Endothelial cell of umbilical vein (primary cell): ENCODE data around the gene EEF1E1. TPM values are rescaled to one million over a fixed set of nuclear protein-coding genes. Genes with fewer than 3 reads are reported as not detected.

Experiments
- BruUV-seq: library from RNA; stranded (reverse); fragments of 400-500 nt; replicated peaks from 2 replicates; lab custom pipeline; 2021; lab: Mats Ljungman, UMichigan
- CTCF ChIA-PET: fragments of 300-600, 350-600 bp; sonication (Branson Sonifier 250); formaldehyde crosslinking; loops from one replicate; lab custom pipeline; 2021; ENCODE audit warnings: antibody characterized with exemption, inconsistent platforms; lab: Charles Lee
- POLR2A ChIA-PET: fragments of 300-600, 350-600 bp; sonication (Branson Sonifier 250); formaldehyde crosslinking; loops from one replicate; lab custom pipeline; 2021; ENCODE audit warnings: antibody characterized with exemption, inconsistent platforms; lab: Charles Lee
- DNase-seq: peaks from one replicate; pipeline ENCODE4 v3.0.0-alpha.2; 2011; ENCODE audit warnings: low read depth, low spot score
- FAIRE-seq: peaks from 2 replicates; lab custom pipeline; 2011; peaks lifted over from hg19 to GRCh38; lab: Jason Lieb, UNC
- H2AFZ ChIP-seq: 2 replicates; pipeline ENCODE4 v1.6.0; 2012; ENCODE audit warnings: low read depth, low read length, control low read depth, inconsistent platforms
- H3K27ac ChIP-seq: 2 replicates; pipeline ENCODE4 v1.5.1; 2011; ENCODE audit warnings: low read depth, mild to moderate bottlenecking, control low read depth, low read length, moderate library complexity; ENCODE audit not compliant: insufficient read depth
- H3K27me3 ChIP-seq, 2 experiments: 2 replicates each; pipeline versions ENCODE4 v1.6.0 to v1.6.1; 2011; ENCODE audit warnings: low read length in 2 of 2, mixed read lengths in 1 of 2; ENCODE audit not compliant: control insufficient read depth in 2 of 2, insufficient read depth in 2 of 2
- H3K36me3 ChIP-seq, 2 experiments: 2 replicates in 1 of 2; 3 replicates in 1 of 2; pipeline ENCODE4 v1.5.1; 2011; ENCODE audit warnings: low read length in 2 of 2, mild to moderate bottlenecking in 1 of 2, moderate library complexity in 1 of 2; ENCODE audit not compliant: control insufficient read depth in 2 of 2, insufficient read depth in 2 of 2; ENCODE audit errors: extremely low read depth in 1 of 2
- H3K4me1 ChIP-seq: 3 replicates; pipeline ENCODE4 v1.5.1; 2011; ENCODE audit warnings: mild to moderate bottlenecking, low read length; ENCODE audit not compliant: control insufficient read depth, insufficient read depth; ENCODE audit errors: extremely low read depth
- H3K4me2 ChIP-seq: 2 replicates; pipeline ENCODE4 v1.6.1; 2011; ENCODE audit warnings: low read length, control low read depth, mixed read lengths; ENCODE audit not compliant: insufficient read depth
- H3K4me3 ChIP-seq, 3 experiments: fragments of 200-600 bp in 1 of 3; sonication (generic), shearing (Covaris generic) in 1 of 3; replicated peaks in 1 of 3; 2 replicates each; pipeline ENCODE4 v1.5.1; 2011 to 2016; ENCODE audit warnings: control low read depth in 3 of 3, low read length in 3 of 3, mild to moderate bottlenecking in 2 of 3, inconsistent platforms in 1 of 3, low read depth in 1 of 3, moderate library complexity in 1 of 3; ENCODE audit not compliant: insufficient read depth in 1 of 3
- H3K79me2 ChIP-seq: 2 replicates; pipeline ENCODE4 v1.6.0; 2012; ENCODE audit warnings: low read length, inconsistent platforms; ENCODE audit not compliant: control insufficient read depth, insufficient read depth
- H3K9ac ChIP-seq: replicated peaks from 2 replicates; pipeline ENCODE3; 2011; ENCODE audit warnings: low read length, control low read depth; ENCODE audit not compliant: insufficient read depth; ENCODE audit errors: extremely low read depth
- H3K9me1 ChIP-seq: replicated peaks from 3 replicates; pipeline ENCODE4 v1.6.0; 2011; ENCODE audit warnings: mild to moderate bottlenecking, low read length; ENCODE audit not compliant: control insufficient read depth, insufficient read depth; ENCODE audit errors: extremely low read depth
- H3K9me3 ChIP-seq: replicated peaks from 2 replicates; pipeline ENCODE4 v1.5.1; 2012; ENCODE audit warnings: low read length, inconsistent platforms; ENCODE audit not compliant: control insufficient read depth, insufficient read depth
- H4K20me1 ChIP-seq: replicated peaks from 2 replicates; pipeline ENCODE3; 2011; ENCODE audit warnings: mild to moderate bottlenecking, low read length; ENCODE audit not compliant: control insufficient read depth, insufficient read depth; ENCODE audit errors: extremely low read depth
- CTCF ChIP-seq, 2 donors: IDR thresholded peaks; 1 replicate in 1 of 2; 2 replicates in 1 of 2; pipeline ENCODE4 v1.5.1; 2011; ENCODE audit warnings: low read length in 2 of 2, mild to moderate bottlenecking in 2 of 2, moderate library complexity in 2 of 2, control low read depth in 1 of 2, inconsistent platforms in 1 of 2, low read depth in 1 of 2; ENCODE audit not compliant: insufficient read depth in 1 of 2; ENCODE audit errors: extremely low read depth in 1 of 2
- GATA2 ChIP-seq: IDR thresholded peaks from 2 replicates; pipeline ENCODE4 v1.7.0; 2011; ENCODE audit warnings: low read depth, mild to moderate bottlenecking, moderate library complexity, mixed read lengths, low read length; ENCODE audit not compliant: insufficient read length, insufficient read depth
- JUN ChIP-seq: IDR thresholded peaks from 2 replicates; pipeline ENCODE4 v1.6.1; 2011; ENCODE audit warnings: borderline replicate concordance, low read depth; ENCODE audit not compliant: insufficient read length, insufficient read depth
- MAX ChIP-seq: IDR thresholded peaks from 2 replicates; pipeline ENCODE4 v1.6.1; 2011; ENCODE audit not compliant: insufficient read depth, insufficient read length
- MYC ChIP-seq: IDR thresholded peaks from one replicate; pipeline ENCODE4 v1.6.1; 2011; ENCODE audit warnings: mild to moderate bottlenecking, low read depth, low read length
- POLR2A ChIP-seq: IDR thresholded peaks from 2 replicates; pipeline ENCODE4 v1.6.1; 2012; ENCODE audit warnings: low read depth, mild to moderate bottlenecking, control low read depth, low read length
- dilution Hi-C: fragments of 300-500 bp; cut with MboI; formaldehyde crosslinking; loops from one replicate; pipeline ENCODE4 v1.15.0; 2019; ENCODE audit warnings: low sequenced_read_pairs; ENCODE audit not compliant: extremely low pct_ligation_motif_present
- intact Hi-C: fragments of 100-400 bp; cut with micrococcal nuclease; formaldehyde crosslinking; loops from one replicate; pipeline ENCODE4 v1.10.0; 2022
- polyA plus RNA-seq, 4 experiments: library from polyadenylated mRNA; depleted of rRNA in 3 of 4; stranded (reverse) in 3 of 4; unstranded in 1 of 4; fragments of >200 nt; gene quantifications; 2 replicates each; pipeline versions ENCODE4 v1.2.1 to v1.2.3, GENCODE V29; 2011 to 2012; ENCODE audit warnings: missing spikeins in 1 of 4
- total RNA-seq: library from RNA; stranded (reverse); gene quantifications from 2 replicates; pipeline ENCODE4 v1.2.3, GENCODE V29; 2021

EEF1E1 gene
- total and polyA plus RNA-seq, 2 donors (not counting 3 experiments of a cell fraction or from before 2014, with no cell fraction given) = 53.8 to 58.1 TPM

DNA sequence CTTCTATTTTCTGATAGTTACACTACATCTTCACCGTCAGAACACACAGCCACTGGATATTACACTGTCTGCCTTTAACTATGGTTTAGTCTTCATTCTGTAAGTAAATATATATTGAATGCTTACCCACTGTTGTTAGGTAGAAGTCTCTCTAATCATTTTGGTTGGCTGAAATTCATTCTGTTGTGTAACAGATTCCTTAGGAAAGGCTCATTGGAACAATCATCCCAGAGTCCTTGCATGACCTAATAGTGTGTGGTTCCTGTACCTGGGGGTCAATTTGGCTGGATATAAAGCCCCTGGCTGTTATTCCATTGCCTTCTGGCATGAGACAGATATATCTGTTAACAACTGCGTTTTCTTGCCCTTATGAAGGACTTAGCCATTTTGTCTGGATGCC, 48.1 kb downstream of the EEF1E1 start:
- Histone ChIP-seq H3K36me3 (no peaks in the 10 kb centered on the region), H3K4me2 (no peak overlapping the region), H4K20me1 (no peaks in the 10 kb centered on the region), H3K9me1 (no peaks in the 10 kb centered on the region), H3K9ac (no peak overlapping the region), H3K79me2 (peaks cover 9% of the 10 kb centered on the region), H3K27me3 (no peaks in the 10 kb centered on the region), H3K9me3 (no peaks in the 10 kb centered on the region), H3K4me1 (peaks cover 14% of the 10 kb centered on the region), H3K27ac (no peak overlapping the region), H3K4me3 (no peak overlapping the region), H2AFZ (no peak overlapping the region)
- TF ChIP-seq POLR2A = no peak
- no peak for TF ChIP-seq MAX
- TF ChIP-seq JUN = no peak
- TF ChIP-seq GATA2 = no peak
- no peak for TF ChIP-seq MYC
- no peak for TF ChIP-seq CTCF (IDR thresholded peaks at IDR 0.05; ENCODE audit: extremely low read depth in 1 of 2, insufficient read depth in 1 of 2, low read depth in 1 of 2, low read length in 2 of 2)
- dilution Hi-C loops (no loop called here), intact Hi-C loops (no loop called here)
- ChIA-PET POLR2A (no interaction called here), CTCF (no interaction called here)
- DNase-seq = no peak
- BruUV-seq = no TSS peak
- FAIRE-seq = no peak
